Measurements from ENCODE around the gene RRP1B. TPM values are rescaled to one million over a fixed set of nuclear protein-coding genes. Genes with fewer than 3 reads are reported as not detected.

The RRP1B gene
- total and polyA plus RNA-seq, 2 of the 13 experiments (the other 11 are each of a cell fraction or from before 2014, with no cell fraction given), result 16.3 to 46.2 TPM

DNA sequence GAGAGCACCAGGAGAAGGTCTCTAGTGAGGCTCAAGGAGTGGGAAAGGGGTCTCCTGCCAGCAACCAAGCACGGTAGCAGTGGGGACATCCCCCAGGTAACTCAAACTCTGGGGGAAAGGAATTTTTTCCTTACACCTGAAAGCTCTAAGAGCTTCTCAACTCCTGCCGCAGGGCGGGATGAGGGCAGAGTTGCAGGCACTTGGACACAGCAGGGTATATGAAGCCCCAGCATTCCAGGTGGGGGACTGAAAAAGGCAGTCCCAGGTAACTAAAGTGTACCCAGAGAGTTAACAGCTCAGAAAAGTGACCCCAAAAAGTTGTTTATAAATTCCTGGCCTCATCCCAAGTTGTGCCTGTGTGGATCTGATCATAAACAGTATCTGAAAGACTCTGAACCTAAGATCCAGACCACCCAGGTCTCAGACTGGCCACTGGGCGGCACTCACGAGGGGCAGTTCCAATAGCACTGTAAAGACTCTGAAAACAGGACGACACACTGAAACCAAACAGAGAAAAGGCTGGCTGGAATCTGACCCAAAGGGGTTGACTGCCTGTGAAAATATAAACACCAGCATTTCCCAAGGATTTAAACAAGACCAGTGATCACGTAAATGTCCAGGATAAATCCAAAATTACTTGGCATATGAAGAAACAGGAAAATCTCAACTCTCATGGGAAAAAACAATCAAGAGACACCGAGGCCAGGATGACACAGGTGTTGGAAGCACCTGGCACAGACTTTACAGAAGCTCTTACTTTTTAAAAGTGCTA, 47.6 kb upstream of the RRP1B start:
- H3K4me1 ChIP-seq (ENCODE audit: insufficient read depth, low read length), result peaks cover 57% of the 10 kb centered on the region
- H3K9ac ChIP-seq (ENCODE audit: insufficient read depth, low read depth, low read length), result peak overlapping the region; percentile 44
- TF ChIP-seq NR2F6 (IDR thresholded peaks at IDR 0.05), result 0 out of 2 replicates have a peak, but pooled peaks have one; percentile 38
- TF ChIP-seq NR2F6 (CRISPR knock-in tag; IDR thresholded peaks at IDR 0.05), result 0 out of 2 replicates have a peak, but pooled peaks have one; percentile 36
- TF ChIP-seq ZNF558 (CRISPR knock-in tag; IDR thresholded peaks at IDR 0.05; ENCODE audit: borderline replicate concordance), result no peak
- TF ChIP-seq FOSL2 (CRISPR knock-in tag; IDR thresholded peaks at IDR 0.05), result peak; percentile 42; the same call in 1 of the 2 replicates
- peak; percentile 6; the same call in 1 of the 2 replicates for TF ChIP-seq ERF (CRISPR knock-in tag; IDR thresholded peaks at IDR 0.05)
- TF ChIP-seq RARA (CRISPR knock-in tag; IDR thresholded peaks at IDR 0.05), result peak; percentile 15; the same call in 1 of the 2 replicates
- TF ChIP-seq, protein P1, sequence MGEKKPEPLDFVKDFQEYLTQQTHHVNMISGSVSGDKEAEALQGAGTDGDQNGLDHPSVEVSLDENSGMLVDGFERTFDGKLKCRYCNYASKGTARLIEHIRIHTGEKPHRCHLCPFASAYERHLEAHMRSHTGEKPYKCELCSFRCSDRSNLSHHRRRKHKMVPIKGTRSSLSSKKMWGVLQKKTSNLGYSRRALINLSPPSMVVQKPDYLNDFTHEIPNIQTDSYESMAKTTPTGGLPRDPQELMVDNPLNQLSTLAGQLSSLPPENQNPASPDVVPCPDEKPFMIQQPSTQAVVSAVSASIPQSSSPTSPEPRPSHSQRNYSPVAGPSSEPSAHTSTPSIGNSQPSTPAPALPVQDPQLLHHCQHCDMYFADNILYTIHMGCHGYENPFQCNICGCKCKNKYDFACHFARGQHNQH (CRISPR knock-in tag; IDR thresholded peaks at IDR 0.05), result peak; percentile 23; the same call in 1 of the 2 replicates
- TF ChIP-seq GLI4 (CRISPR knock-in tag; IDR thresholded peaks at IDR 0.05; ENCODE audit: borderline replicate concordance), result no peak
- TF ChIP-seq CHD4 (IDR thresholded peaks at IDR 0.05; ENCODE audit: borderline replicate concordance, low read length), result no peak
- no peak for TF ChIP-seq ATRX (CRISPR knock-in tag; IDR thresholded peaks at IDR 0.05; ENCODE audit: borderline replicate concordance)
- TF ChIP-seq ZNF629 (CRISPR knock-in tag; conservative IDR thresholded peaks at IDR 0.05), result no peak
- TF ChIP-seq ZNF772 (CRISPR knock-in tag; IDR thresholded peaks at IDR 0.05), result no peak
- TF ChIP-seq, protein P2, sequence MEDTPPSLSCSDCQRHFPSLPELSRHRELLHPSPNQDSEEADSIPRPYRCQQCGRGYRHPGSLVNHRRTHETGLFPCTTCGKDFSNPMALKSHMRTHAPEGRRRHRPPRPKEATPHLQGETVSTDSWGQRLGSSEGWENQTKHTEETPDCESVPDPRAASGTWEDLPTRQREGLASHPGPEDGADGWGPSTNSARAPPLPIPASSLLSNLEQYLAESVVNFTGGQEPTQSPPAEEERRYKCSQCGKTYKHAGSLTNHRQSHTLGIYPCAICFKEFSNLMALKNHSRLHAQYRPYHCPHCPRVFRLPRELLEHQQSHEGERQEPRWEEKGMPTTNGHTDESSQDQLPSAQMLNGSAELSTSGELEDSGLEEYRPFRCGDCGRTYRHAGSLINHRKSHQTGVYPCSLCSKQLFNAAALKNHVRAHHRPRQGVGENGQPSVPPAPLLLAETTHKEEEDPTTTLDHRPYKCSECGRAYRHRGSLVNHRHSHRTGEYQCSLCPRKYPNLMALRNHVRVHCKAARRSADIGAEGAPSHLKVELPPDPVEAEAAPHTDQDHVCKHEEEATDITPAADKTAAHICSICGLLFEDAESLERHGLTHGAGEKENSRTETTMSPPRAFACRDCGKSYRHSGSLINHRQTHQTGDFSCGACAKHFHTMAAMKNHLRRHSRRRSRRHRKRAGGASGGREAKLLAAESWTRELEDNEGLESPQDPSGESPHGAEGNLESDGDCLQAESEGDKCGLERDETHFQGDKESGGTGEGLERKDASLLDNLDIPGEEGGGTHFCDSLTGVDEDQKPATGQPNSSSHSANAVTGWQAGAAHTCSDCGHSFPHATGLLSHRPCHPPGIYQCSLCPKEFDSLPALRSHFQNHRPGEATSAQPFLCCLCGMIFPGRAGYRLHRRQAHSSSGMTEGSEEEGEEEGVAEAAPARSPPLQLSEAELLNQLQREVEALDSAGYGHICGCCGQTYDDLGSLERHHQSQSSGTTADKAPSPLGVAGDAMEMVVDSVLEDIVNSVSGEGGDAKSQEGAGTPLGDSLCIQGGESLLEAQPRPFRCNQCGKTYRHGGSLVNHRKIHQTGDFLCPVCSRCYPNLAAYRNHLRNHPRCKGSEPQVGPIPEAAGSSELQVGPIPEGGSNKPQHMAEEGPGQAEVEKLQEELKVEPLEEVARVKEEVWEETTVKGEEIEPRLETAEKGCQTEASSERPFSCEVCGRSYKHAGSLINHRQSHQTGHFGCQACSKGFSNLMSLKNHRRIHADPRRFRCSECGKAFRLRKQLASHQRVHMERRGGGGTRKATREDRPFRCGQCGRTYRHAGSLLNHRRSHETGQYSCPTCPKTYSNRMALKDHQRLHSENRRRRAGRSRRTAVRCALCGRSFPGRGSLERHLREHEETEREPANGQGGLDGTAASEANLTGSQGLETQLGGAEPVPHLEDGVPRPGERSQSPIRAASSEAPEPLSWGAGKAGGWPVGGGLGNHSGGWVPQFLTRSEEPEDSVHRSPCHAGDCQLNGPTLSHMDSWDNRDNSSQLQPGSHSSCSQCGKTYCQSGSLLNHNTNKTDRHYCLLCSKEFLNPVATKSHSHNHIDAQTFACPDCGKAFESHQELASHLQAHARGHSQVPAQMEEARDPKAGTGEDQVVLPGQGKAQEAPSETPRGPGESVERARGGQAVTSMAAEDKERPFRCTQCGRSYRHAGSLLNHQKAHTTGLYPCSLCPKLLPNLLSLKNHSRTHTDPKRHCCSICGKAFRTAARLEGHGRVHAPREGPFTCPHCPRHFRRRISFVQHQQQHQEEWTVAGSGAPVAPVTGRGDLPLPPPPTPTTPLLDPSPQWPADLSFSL (CRISPR knock-in tag; IDR thresholded peaks at IDR 0.05), result 0 out of 2 replicates have a peak, but pooled peaks have one; percentile 37
- TF ChIP-seq ARNTL (CRISPR knock-in tag; IDR thresholded peaks at IDR 0.05), result no peak
- TF ChIP-seq FOXO1 (CRISPR knock-in tag; IDR thresholded peaks at IDR 0.05), result 0 out of 2 replicates have a peak, but pooled peaks have one; percentile 38
- TF ChIP-seq, protein P3, sequence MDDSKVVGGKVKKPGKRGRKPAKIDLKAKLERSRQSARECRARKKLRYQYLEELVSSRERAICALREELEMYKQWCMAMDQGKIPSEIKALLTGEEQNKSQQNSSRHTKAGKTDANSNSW (CRISPR knock-in tag; IDR thresholded peaks at IDR 0.05; ENCODE audit: borderline replicate concordance), result no peak
- TF ChIP-seq THAP11 (CRISPR knock-in tag; IDR thresholded peaks at IDR 0.05), result 0 out of 2 replicates have a peak, but pooled peaks have one; percentile 23
- TF ChIP-seq ZBTB7B (CRISPR knock-in tag; IDR thresholded peaks at IDR 0.05), result peak; percentile 78; the same call in 1 of the 2 replicates

More for the DNA sequence above, 47.6 kb upstream of the RRP1B start:
- H3K36me3 ChIP-seq (replicated peaks in 1 of 2; ENCODE audit: control insufficient read depth in 1 of 2, insufficient read depth in 2 of 2, low read length in 2 of 2), result no peaks in the 10 kb centered on the region
- ATAC-seq, result peak; percentile 91
- ChIA-PET POLR2A (no interaction called here), CTCF (ENCODE audit: low intra/inter-chr PET ratio, low total read pairs) (interaction anchor here (1.4 kb wide), 1 partner anchor 34 kb away, joined by 17 read pairs; no protein-coding TSS in a partner anchor)
- 40% methylated on average over 7 of the region's 8 CpGs for WGBS (ENCODE audit: low lambda C conversion rate)
- no peak overlapping the region for H3K4me3 ChIP-seq (replicated peaks in 1 of 3; ENCODE audit: insufficient read depth in 1 of 3, low read depth in 2 of 3, low read length in 3 of 3)
- H4K20me1 ChIP-seq (ENCODE audit: insufficient read depth, low read length), result no peaks in the 10 kb centered on the region
- peak overlapping the region; percentile 53 for H3K27ac ChIP-seq (ENCODE audit: extremely low read length, insufficient read depth, low read length)
- peak; percentile 75 for DNase-seq (ENCODE audit: low spot score)
- BruUV-seq (replicated peaks), result no TSS peak
- peak overlapping the region; percentile 28 for H2AFZ ChIP-seq (ENCODE audit: low read length)
- FAIRE-seq, result peak; percentile 75
- no peaks in the 10 kb centered on the region for H3K9me3 ChIP-seq (ENCODE audit: low read length)
- no peaks in the 10 kb centered on the region for H3K79me2 ChIP-seq (ENCODE audit: insufficient read depth, low read length)
- in situ Hi-C loops (cut with HindIII; ENCODE audit: extremely low pct_ligation_motif_present, low pct_unique_long_range_greater_than_20kb), result no loop called here
- peak overlapping the region; percentile 39 for H3K4me2 ChIP-seq (ENCODE audit: low read depth, low read length)
- no peaks in the 10 kb centered on the region for H3K27me3 ChIP-seq (ENCODE audit: control insufficient read depth in 1 of 2, insufficient read depth in 2 of 2, low read length in 2 of 2)
- intact Hi-C loops (cut with micrococcal nuclease; ENCODE audit: unreplicated experiment), result loop anchor here (1.0 kb wide), 1 partner anchor 34 kb away; no protein-coding TSS in a partner anchor
